Measurements from ENCODE around the gene DCBLD1.

Gene DCBLD1

DNA sequence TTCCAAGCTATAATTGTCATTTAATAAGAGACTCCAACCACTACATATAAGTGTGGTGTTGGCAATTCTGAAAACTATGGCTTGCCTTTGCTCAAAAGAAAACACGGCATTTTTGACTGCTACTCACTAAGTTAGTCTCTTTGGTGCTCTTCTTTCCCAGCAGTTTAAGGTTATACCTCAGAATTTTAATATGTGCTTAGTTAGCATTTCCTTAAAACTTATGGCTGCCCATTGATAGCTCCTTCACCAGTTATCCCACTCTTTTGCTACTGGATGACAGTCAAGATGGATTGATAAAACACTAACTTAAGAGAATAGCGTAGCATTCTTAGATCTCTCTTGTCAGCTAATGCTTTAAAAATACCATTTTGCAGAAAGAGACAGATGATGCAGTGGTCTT lies 85.8 kb downstream of the DCBLD1 start:
- no peak for DNase-seq

- no peak for DNase-seq
Measured at GRCh38 chr6:117568831-117569410, 86.4 kb downstream of the DCBLD1 start.

DNA sequence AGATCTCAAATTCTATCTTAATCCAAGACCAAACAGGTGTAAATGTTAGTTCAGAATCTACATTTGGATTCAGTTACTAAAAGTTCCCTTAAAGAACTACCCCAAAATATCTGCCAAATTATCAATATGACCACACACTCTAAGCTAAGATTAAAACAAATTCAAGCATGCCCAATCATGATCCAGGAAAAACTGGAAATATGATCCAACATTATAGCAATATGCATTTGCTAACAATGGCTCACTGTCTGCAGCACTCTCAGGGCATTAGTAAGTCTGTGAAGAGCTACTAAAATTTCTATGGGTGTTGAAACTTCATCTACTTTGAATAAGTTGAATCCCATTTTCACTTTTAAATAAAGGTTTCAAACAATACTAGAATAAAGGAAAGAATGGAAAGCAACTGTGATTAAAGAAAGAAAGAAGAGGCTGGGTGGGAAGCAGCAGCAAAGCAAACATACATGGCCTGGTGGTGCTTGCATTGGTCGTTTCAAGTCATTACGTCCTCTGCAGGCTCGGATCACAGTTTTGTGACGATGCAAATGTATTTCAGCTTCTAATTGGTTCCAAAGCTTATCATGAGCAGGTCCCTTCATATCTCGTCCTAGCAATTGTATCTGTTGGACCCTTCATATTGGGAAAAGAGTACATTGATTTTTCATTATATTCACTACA lies 90.7 kb downstream of the DCBLD1 start:
- DNase-seq: peak; percentile 61

- DNase-seq: no peak
Measured at GRCh38 chr6:117574198-117574597, 91.7 kb downstream of the DCBLD1 start.

- DNase-seq: no peak
Measured at GRCh38 chr6:117585647-117586046, 103.2 kb downstream of the DCBLD1 start.

GRCh38 chr6:117590447-117590846 lies 108.0 kb downstream of the DCBLD1 start:
- no peak for DNase-seq

GRCh38 chr6:117591405-117591804 lies 108.9 kb downstream of the DCBLD1 start:
- no peak for DNase-seq

- no peak for DNase-seq
Measured at GRCh38 chr6:117592983-117593759, 110.7 kb downstream of the DCBLD1 start.

DNA sequence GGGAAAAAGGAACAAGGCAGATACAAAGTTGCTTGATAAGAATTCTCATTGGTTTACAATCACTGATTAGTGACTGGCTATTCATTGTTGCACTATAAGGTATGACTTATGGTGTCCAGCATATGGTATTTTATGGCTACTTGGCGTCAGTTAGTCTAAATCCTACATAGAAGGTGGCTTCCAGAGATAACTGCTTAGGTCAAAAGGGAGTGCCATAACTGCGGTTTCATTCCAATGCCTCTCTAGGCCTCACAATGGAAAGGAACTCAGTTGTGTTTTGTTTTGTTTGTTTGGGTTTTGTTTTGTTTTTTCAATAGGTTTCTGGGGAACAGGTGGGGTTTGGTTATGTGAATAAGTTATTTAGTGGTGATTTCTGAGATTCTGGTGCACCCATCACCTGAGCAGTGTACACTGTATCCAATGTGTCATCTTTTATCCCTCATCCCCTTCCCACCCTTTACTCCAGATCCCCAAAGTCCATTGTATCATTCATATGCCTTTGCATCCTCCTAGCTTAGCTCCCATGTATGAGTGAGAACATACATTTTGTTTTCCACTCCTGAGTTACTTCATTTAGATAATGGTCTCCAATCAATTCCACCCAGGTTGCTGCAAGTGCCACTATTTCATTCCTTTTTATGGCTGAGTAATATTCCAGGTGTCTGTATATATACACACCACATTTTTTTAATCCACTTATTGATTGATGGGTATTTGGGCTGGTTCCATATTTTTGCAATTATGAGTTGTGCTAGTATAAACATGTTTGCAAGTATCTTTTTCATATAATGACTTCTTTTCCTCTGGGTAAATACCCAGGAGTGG lies 112.8 kb downstream of the DCBLD1 start:
- DNase-seq: no peak

DNA sequence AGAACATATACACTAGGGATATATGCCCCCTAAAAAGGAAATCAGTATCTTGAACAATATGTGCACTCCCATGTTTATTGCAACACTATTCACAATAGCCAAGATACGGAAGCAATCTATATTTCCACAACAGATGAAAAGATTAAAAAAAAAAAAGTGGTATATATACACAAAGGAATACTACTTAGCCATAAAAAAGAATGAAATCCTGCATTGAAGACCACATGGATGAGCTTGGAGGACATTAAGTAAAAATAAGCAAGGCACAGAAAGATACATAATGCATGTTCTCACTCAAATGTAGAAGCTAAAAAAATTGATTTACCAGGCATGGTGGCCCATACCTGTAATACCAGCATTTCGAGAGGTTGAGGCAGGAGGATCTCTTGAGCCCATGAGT lies 115.3 kb downstream of the DCBLD1 start:
- DNase-seq: no peak
